HEK293T (cell line): ENCODE measurements around the gene CTNNA3.
"Not testable (repeated sequence)": the region's sequence is repeated elsewhere in the genome, so short reads cannot be mapped to it uniquely, and the experiment has no call there.

ENCODE experiments used
- ARNT ChIP-seq: fragments of 450-650 bp; IDR thresholded peaks from 2 replicates; pipeline ENCODE4 v1.6.1; 2017; ENCODE audit warnings: mild to moderate bottlenecking
- BHLHE40 ChIP-seq: fragments of 450-650 bp; IDR thresholded peaks from 2 replicates; pipeline ENCODE4 v1.6.1; 2016; ENCODE audit warnings: mild to moderate bottlenecking, moderate library complexity, borderline replicate concordance
- CTBP1 ChIP-seq: fragments of 450-650 bp; IDR thresholded peaks from 2 replicates; pipeline ENCODE4 v1.6.1; 2016; ENCODE audit warnings: borderline replicate concordance
- ELF4 ChIP-seq: fragments of 450-650 bp; IDR thresholded peaks from 2 replicates; pipeline ENCODE4 v1.6.1; 2017; ENCODE audit warnings: antibody characterized with exemption
- FOXA1 ChIP-seq: fragments of 450-650 bp; IDR thresholded peaks from 2 replicates; pipeline ENCODE4 v1.6.1; 2016; ENCODE audit warnings: mild to moderate bottlenecking
- FOXK2 ChIP-seq: fragments of 450-650 bp; IDR thresholded peaks from 2 replicates; pipeline ENCODE4 v1.6.1; 2016; ENCODE audit warnings: mild to moderate bottlenecking
- FOXM1 ChIP-seq: fragments of 450-650 bp; IDR thresholded peaks from 2 replicates; pipeline ENCODE4 v1.6.1; 2017; ENCODE audit warnings: mild to moderate bottlenecking, borderline replicate concordance
- HDGF ChIP-seq: fragments of 450-650 bp; IDR thresholded peaks from 2 replicates; pipeline ENCODE4 v1.6.1; 2017; ENCODE audit warnings: antibody characterized with exemption, borderline replicate concordance
- LEF1 ChIP-seq: fragments of 450-650 bp; IDR thresholded peaks from 2 replicates; pipeline ENCODE4 v1.6.1; 2017; ENCODE audit warnings: mild to moderate bottlenecking, borderline replicate concordance
- SP1 ChIP-seq: fragments of 450-650 bp; IDR thresholded peaks from 2 replicates; pipeline ENCODE4 v1.6.1; 2017
- SUZ12 ChIP-seq: fragments of 450-650 bp; IDR thresholded peaks from 2 replicates; pipeline ENCODE4 v1.6.1; 2016; ENCODE audit warnings: mild to moderate bottlenecking
- TARDBP ChIP-seq: fragments of 450-650 bp; IDR thresholded peaks from 2 replicates; pipeline ENCODE4 v1.6.1; 2016
- ZNF384 ChIP-seq: fragments of 450-650 bp; IDR thresholded peaks from 2 replicates; pipeline ENCODE4 v1.6.1; 2016

DNA sequence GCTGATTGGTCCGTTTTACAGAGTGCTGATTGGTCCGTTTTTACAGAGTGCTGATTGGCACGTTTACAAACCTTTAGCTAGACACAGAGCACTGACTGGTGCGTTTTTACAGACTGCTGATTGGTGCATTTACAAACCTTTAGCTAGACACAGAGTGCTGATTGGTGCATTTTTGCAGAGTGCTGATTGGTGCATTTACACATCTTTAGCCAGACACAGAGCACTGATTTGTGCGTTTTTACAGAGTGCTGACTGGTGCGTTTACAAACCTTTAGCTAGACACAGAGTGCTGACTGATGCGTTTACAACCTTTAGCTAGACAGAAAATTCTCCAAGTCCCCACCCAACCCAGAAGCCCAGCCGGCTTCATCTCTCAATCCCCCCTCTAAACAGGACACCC, 11.9 kb downstream of the CTNNA3 start:
- not testable (repeated sequence) for TF ChIP-seq FOXM1, FOXA1, SP1, BHLHE40, ZNF384, SUZ12, TARDBP, FOXK2, ELF4, LEF1, ARNT, CTBP1, HDGF
